ENCODE results near the gene GRPEL1.
A peak's percentile ranks its signal among the peaks of the same experiment; 100 is the strongest.
"Not testable (repeated sequence)": the region's sequence is repeated elsewhere in the genome, so short reads cannot be mapped to it uniquely, and the experiment has no call there.

GRPEL1 gene

GRCh38 chr4:7103607-7104365, 35.9 kb upstream of the GRPEL1 start:
- Histone ChIP-seq H2AFZ (ENCODE audit: low read depth, low read length) (peak overlapping the region; percentile 43; the same call in 1 of the 2 replicates), H3K36me3 (replicated peaks; ENCODE audit: low read depth, low read length) (no peaks in the 10 kb centered on the region), H3K9me3 (ENCODE audit: insufficient read depth, low read length) (no peaks in the 10 kb centered on the region), H3K9ac (ENCODE audit: low read length) (no peak overlapping the region), H3K4me1 (ENCODE audit: low read length) (peaks cover 6% of the 10 kb centered on the region), H3K27ac (ENCODE audit: low read length) (no peak overlapping the region), H3K4me2 (ENCODE audit: low read length) (peak overlapping the region; percentile 75), H3K27me3 (ENCODE audit: low read depth, low read length) (no peaks in the 10 kb centered on the region), H3K79me2 (ENCODE audit: low read length) (no peaks in the 10 kb centered on the region), H3K4me3 (ENCODE audit: low read length) (peak overlapping the region; percentile 78), H4K20me1 (ENCODE audit: insufficient read depth, low read length) (no peaks in the 10 kb centered on the region)
- TF ChIP-seq, protein P1, sequence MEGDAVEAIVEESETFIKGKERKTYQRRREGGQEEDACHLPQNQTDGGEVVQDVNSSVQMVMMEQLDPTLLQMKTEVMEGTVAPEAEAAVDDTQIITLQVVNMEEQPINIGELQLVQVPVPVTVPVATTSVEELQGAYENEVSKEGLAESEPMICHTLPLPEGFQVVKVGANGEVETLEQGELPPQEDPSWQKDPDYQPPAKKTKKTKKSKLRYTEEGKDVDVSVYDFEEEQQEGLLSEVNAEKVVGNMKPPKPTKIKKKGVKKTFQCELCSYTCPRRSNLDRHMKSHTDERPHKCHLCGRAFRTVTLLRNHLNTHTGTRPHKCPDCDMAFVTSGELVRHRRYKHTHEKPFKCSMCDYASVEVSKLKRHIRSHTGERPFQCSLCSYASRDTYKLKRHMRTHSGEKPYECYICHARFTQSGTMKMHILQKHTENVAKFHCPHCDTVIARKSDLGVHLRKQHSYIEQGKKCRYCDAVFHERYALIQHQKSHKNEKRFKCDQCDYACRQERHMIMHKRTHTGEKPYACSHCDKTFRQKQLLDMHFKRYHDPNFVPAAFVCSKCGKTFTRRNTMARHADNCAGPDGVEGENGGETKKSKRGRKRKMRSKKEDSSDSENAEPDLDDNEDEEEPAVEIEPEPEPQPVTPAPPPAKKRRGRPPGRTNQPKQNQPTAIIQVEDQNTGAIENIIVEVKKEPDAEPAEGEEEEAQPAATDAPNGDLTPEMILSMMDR (IDR thresholded peaks at IDR 0.05; ENCODE audit: low read depth, low read length), result no peak
- no peak for TF ChIP-seq EZH2phosphoT487 (IDR thresholded peaks at IDR 0.05; ENCODE audit: low read depth)

DNA sequence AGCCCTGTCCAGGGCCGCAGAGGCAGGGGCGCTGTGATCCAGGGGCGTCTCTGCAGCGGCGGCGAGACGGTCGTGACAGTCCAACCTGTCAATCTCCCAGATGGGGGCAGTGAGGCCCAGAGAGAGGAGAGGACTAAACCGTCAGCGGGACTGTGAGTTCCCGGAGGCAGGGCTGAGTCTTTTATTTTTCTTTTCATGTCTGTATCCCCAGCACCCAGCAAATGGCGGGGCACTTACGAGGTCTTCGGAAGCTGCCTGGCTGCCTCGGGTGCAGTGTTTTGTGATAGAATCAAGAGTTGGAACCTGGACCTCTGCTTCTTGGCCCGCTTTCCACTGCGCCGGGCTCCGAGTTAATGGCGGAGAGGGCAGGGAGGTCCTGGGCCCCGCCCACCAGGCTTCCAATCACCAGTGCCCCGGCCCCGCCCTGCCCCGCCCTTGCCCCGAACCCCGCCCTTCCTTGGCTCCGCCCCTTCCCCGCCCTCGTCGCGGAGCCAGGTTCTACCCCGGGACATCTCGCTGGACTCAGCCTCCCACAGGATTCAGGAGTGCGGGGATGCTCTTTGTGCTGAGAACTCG, 35.3 kb upstream of the GRPEL1 start:
- Histone ChIP-seq H3K4me3 (ENCODE audit: low read length) (peak overlapping the region; percentile 78), H3K27ac (ENCODE audit: low read length) (no peak overlapping the region), H3K4me2 (ENCODE audit: low read length) (peak overlapping the region; percentile 75), H3K27me3 (ENCODE audit: low read depth, low read length) (no peaks in the 10 kb centered on the region), H3K36me3 (replicated peaks; ENCODE audit: low read depth, low read length) (no peaks in the 10 kb centered on the region), H3K9ac (ENCODE audit: low read length) (peak overlapping the region; percentile 51), H3K4me1 (ENCODE audit: low read length) (peaks cover 6% of the 10 kb centered on the region), H3K79me2 (ENCODE audit: low read length) (no peaks in the 10 kb centered on the region), H3K9me3 (ENCODE audit: insufficient read depth, low read length) (no peaks in the 10 kb centered on the region), H4K20me1 (ENCODE audit: insufficient read depth, low read length) (no peaks in the 10 kb centered on the region), H2AFZ (ENCODE audit: low read depth, low read length) (peak overlapping the region; percentile 65; the same call in 1 of the 2 replicates)
- TF ChIP-seq EZH2phosphoT487 (IDR thresholded peaks at IDR 0.05; ENCODE audit: low read depth), result no peak
- TF ChIP-seq, protein P1 (IDR thresholded peaks at IDR 0.05; ENCODE audit: low read depth, low read length), result no peak

DNA sequence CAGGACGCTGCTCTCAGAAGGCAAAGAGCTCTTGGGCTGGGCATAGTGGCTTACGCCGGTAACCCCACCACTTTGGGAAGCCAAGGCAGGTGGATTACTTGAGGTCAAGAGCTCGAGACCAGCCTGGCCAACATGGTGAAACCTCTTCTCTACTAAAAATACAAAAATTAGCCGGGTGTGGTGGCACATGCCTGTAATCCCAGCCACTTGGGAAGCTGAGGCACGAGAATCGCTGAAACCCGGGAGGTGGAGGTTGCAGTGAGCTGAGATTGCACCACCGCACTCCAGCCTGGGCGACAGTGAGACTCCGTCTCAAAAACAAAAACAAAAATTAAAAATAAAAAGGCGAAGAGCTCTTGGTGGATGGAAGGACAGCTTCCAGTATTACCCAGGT, 34.6 kb upstream of the GRPEL1 start:
- not testable (repeated sequence) for H2AFZ ChIP-seq (ENCODE audit: low read depth, low read length); H3K27ac ChIP-seq (ENCODE audit: low read length); H3K27me3 ChIP-seq (ENCODE audit: low read depth, low read length); H4K20me1 ChIP-seq (ENCODE audit: insufficient read depth, low read length); H3K4me1 ChIP-seq (ENCODE audit: low read length); H3K36me3 ChIP-seq (replicated peaks; ENCODE audit: low read depth, low read length); H3K9me3 ChIP-seq (ENCODE audit: insufficient read depth, low read length); H3K79me2 ChIP-seq (ENCODE audit: low read length)
- H3K4me3 ChIP-seq (ENCODE audit: low read length), result peak overlapping the region; percentile 78
- H3K9ac ChIP-seq (ENCODE audit: low read length), result peak overlapping the region; percentile 51; the same call in 1 of the 2 replicates
- H3K4me2 ChIP-seq (ENCODE audit: low read length), result peak overlapping the region; percentile 75

DNA sequence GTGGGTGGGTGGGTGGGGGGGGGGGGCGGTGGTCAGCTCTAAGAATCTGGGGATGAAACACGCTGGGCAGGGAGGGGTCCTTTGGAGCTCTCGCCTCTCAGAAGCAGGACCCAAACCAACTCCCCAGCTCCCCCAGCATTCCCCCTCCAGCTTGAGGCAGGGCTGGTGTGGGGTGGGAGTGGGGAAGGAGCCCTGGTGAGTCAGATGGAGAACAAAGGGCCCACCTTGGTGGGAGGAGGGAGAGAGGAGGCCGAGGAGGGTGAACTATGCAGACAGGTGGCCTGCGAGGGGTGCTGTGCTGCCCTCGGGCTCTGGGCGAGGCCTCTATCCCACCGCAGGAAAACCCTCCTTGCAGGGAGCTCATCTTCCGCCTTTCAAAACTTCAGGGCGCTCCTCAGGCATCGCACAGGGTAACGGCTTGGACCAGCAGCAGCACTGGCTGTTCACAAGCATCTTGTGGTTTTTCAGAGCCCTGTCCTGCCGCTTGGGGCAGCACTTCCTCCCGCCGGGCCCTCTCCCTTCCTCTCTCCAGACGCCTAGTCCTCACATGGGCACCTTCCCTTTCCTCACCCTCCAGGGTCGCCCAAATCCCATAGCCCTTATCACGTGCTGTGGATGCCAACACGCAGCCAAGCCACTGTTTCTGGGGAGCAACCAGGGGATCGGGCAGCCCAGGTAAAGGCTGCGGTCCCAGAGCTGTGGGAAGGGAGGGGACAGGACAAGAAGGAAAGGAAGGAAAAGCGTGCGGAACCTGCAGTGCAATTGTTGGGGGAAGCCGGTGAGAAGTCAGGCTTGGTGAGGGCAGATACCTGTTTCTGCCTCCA, 34.0 kb upstream of the GRPEL1 start:
- H3K9ac ChIP-seq (ENCODE audit: low read length), result no peak overlapping the region
- no peaks in the 10 kb centered on the region for H3K9me3 ChIP-seq (ENCODE audit: insufficient read depth, low read length)
- H3K36me3 ChIP-seq (replicated peaks; ENCODE audit: low read depth, low read length), result no peaks in the 10 kb centered on the region
- H3K27me3 ChIP-seq (ENCODE audit: low read depth, low read length), result no peaks in the 10 kb centered on the region; the same call in 1 of the 2 replicates
- no peak overlapping the region for H3K27ac ChIP-seq (ENCODE audit: low read length)
- peaks cover 6% of the 10 kb centered on the region for H3K4me1 ChIP-seq (ENCODE audit: low read length)
- peak overlapping the region; percentile 78 for H3K4me3 ChIP-seq (ENCODE audit: low read length)
- peak overlapping the region; percentile 75 for H3K4me2 ChIP-seq (ENCODE audit: low read length)
- no peaks in the 10 kb centered on the region for H3K79me2 ChIP-seq (ENCODE audit: low read length)
- H2AFZ ChIP-seq (ENCODE audit: low read depth, low read length), result peak overlapping the region; percentile 74; the same call in 1 of the 2 replicates
- TF ChIP-seq, protein P1 (IDR thresholded peaks at IDR 0.05; ENCODE audit: low read depth, low read length), result peak; percentile 49
- TF ChIP-seq EZH2phosphoT487 (IDR thresholded peaks at IDR 0.05; ENCODE audit: low read depth), result no peak
- no peaks in the 10 kb centered on the region for H4K20me1 ChIP-seq (ENCODE audit: insufficient read depth, low read length)
